Mammary epithelial cell (primary cell): ENCODE data around the gene TTC16.

ENCODE experiments used
- EZH2 ChIP-seq: IDR thresholded peaks from 2 replicates; pipeline ENCODE4 v1.6.1; 2012; ENCODE audit warnings: low read length, inconsistent platforms, borderline replicate concordance
- TF ChIP-seq, protein P1 (sequence below), 2 donors: IDR thresholded peaks in 1 of 2; conservative IDR thresholded peaks in 1 of 2; 2 replicates each; pipeline ENCODE4 v1.5.1; 2011 to 2012; ENCODE audit warnings: inconsistent platforms in 2 of 2, low read length in 2 of 2, mild to moderate bottlenecking in 2 of 2, control low read depth in 1 of 2, low read depth in 1 of 2; ENCODE audit not compliant: insufficient read depth in 1 of 2; ENCODE audit errors: extremely low read depth in 1 of 2

GRCh38 chr9:127714951-127715469 lies 869 bp upstream of the TTC16 start:
- TF ChIP-seq, protein P1, sequence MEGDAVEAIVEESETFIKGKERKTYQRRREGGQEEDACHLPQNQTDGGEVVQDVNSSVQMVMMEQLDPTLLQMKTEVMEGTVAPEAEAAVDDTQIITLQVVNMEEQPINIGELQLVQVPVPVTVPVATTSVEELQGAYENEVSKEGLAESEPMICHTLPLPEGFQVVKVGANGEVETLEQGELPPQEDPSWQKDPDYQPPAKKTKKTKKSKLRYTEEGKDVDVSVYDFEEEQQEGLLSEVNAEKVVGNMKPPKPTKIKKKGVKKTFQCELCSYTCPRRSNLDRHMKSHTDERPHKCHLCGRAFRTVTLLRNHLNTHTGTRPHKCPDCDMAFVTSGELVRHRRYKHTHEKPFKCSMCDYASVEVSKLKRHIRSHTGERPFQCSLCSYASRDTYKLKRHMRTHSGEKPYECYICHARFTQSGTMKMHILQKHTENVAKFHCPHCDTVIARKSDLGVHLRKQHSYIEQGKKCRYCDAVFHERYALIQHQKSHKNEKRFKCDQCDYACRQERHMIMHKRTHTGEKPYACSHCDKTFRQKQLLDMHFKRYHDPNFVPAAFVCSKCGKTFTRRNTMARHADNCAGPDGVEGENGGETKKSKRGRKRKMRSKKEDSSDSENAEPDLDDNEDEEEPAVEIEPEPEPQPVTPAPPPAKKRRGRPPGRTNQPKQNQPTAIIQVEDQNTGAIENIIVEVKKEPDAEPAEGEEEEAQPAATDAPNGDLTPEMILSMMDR (conservative IDR thresholded peaks at IDR 0.05 in 1 of 2, IDR thresholded peaks at IDR 0.05 in 1 of 2; ENCODE audit: extremely low read depth in 1 of 2, insufficient read depth in 1 of 2, low read depth in 1 of 2, low read length in 2 of 2) = no peak
- no peak for TF ChIP-seq EZH2
